Aorta (tissue), 5 donors: ENCODE results near the gene PLCB1. TPM values are rescaled to one million over a fixed set of nuclear protein-coding genes. Genes with fewer than 3 reads are reported as not detected.

Source experiments
- ATAC-seq: fragments of 200-7000 bp; cut with Tn5 transposase; one replicate; pipeline ENCODE4 v1.9.1; 2022; ENCODE audit warnings: moderate library complexity; ENCODE audit not compliant: low FRiP score
- DNase-seq, 2 donors: peaks; one replicate each; pipeline ENCODE4 v3.0.0-alpha.2; 2020
- H3K27ac ChIP-seq, 2 donors: one replicate each; pipeline ENCODE4 v1.5.1; 2013; ENCODE audit warnings: low read length in 2 of 2, mild to moderate bottlenecking in 2 of 2, moderate library complexity in 2 of 2, control low read depth in 1 of 2, inconsistent platforms in 1 of 2, low read depth in 1 of 2
- H3K27me3 ChIP-seq, 2 donors: one replicate each; pipeline ENCODE4 v1.6.1; 2013; ENCODE audit warnings: control low read depth in 1 of 2, low read length in 1 of 2, mild to moderate bottlenecking in 1 of 2, moderate library complexity in 1 of 2; ENCODE audit not compliant: insufficient read depth in 2 of 2, control insufficient read depth in 1 of 2
- H3K36me3 ChIP-seq, 2 donors: one replicate each; pipeline ENCODE4 v1.6.1; 2013; ENCODE audit warnings: control low read depth in 1 of 2, low read length in 1 of 2, mild to moderate bottlenecking in 1 of 2; ENCODE audit not compliant: insufficient read depth in 2 of 2, control insufficient read depth in 1 of 2
- H3K4me1 ChIP-seq, 2 donors: one replicate each; pipeline ENCODE4 v1.6.1; 2013; ENCODE audit warnings: low read length in 2 of 2, control low read depth in 1 of 2, mild to moderate bottlenecking in 1 of 2, moderate library complexity in 1 of 2; ENCODE audit not compliant: insufficient read depth in 2 of 2, control insufficient read depth in 1 of 2
- H3K4me3 ChIP-seq, 2 donors: one replicate each; pipeline ENCODE4 v1.5.1; 2013; ENCODE audit warnings: low read length in 2 of 2, control low read depth in 1 of 2, mild to moderate bottlenecking in 1 of 2
- H3K9me3 ChIP-seq: one replicate; pipeline ENCODE4 v1.6.1; 2013; ENCODE audit warnings: mild to moderate bottlenecking, low read length; ENCODE audit not compliant: control insufficient read depth
- WGBS, 2 donors: extraction: QIAGEN DNeasy Blood & Tissue Kit; methylation state at CpG; one replicate each; pipeline ENCODE4 v1.1.7; 2013; 5-methylcytosine and 5-hydroxymethylcytosine counted together
- intact Hi-C, 2 donors: fragments of 100-400 bp; cut with DNase I; formaldehyde crosslinking; loops; one replicate each; pipeline versions ENCODE4 v1.14.2 to v1.15.0; 2022
- polyA plus RNA-seq, 2 donors: library from polyadenylated mRNA; stranded (reverse); fragments of 200-250 nt; gene quantifications; one replicate each; pipeline ENCODE4 v1.2.3, GENCODE V29; 2013
- total RNA-seq, 2 donors: library from RNA; stranded (reverse); fragmentation: NEBNext Ultra II Directional; extraction: Animal tissue kit (Norgen Biotek cat#: 25700); gene quantifications; one replicate each; pipeline ENCODE4 v1.2.1, GENCODE V29; 2021
- donor health status: healthy with polysubstance abuse.
- donor health status: Bipolar disorder and iron deficiency.
- donor health status: DM: no; HTN: no; CAD: no.
- donor health status: DM: no; HTN: no; CAD: no.
- donor health status: DM: yes; HTN: yes; CAD: no.

The PLCB1 gene
- total and polyA plus RNA-seq, 4 donors, result 1.4 to 35.0 (median 6.6) TPM

- WGBS, 2 donors, result 72 to 86% methylated on average over 1 of the region's 1 CpG
- DNase-seq (no peak), ATAC-seq (no peak)
- Histone ChIP-seq H3K27ac (no peak overlapping the region), H3K4me3 (no peak overlapping the region), H3K9me3 (no peaks in the 10 kb centered on the region), H3K27me3 (no peaks in the 10 kb centered on the region), H3K36me3 (no peaks in the 10 kb centered on the region), H3K4me1 (no peaks in the 10 kb centered on the region)
- intact Hi-C loops, result no loop called here
Observed at GRCh38 chr20:8250539-8251200, 118.6 kb downstream of the PLCB1 start.

DNA sequence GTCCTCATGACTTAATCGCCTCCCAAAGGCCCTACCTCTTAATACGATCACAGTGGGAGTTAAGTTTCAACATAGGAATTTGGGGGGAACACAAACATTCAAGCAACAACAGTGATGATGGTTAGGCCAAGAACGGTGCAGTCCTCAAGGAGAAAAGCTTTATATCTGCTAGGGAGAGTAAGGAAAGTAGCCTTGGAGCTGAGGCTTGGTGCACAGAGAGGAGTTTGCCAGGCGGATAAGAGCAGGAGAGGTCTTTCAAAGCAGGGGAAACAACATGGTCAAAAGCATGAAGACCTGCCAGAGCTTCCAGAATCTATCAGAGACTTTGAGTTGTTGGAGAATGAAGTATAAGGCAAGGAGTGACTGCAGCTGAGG, 119.1 kb downstream of the PLCB1 start:
- Histone ChIP-seq H3K27ac (no peak overlapping the region), H3K4me3 (no peak overlapping the region), H3K36me3 (no peaks in the 10 kb centered on the region), H3K4me1 (no peaks in the 10 kb centered on the region), H3K9me3 (no peaks in the 10 kb centered on the region), H3K27me3 (no peaks in the 10 kb centered on the region)
- ATAC-seq (no peak), DNase-seq (no peak)
- intact Hi-C loops, result no loop called here
- 82 to 89% methylated on average over 4 of the region's 4 CpGs for WGBS, 2 donors

- Histone ChIP-seq H3K4me1 (no peaks in the 10 kb centered on the region), H3K27me3 (no peaks in the 10 kb centered on the region), H3K27ac (no peak overlapping the region), H3K36me3 (no peaks in the 10 kb centered on the region), H3K4me3 (no peak overlapping the region), H3K9me3 (no peaks in the 10 kb centered on the region)
- DNase-seq (no peak), ATAC-seq (no peak)
- intact Hi-C loops, result no loop called here
- WGBS, 2 donors, result 90 to 96% methylated on average over 4 of the region's 4 CpGs
Observed at GRCh38 chr20:8254911-8255582, 123.0 kb downstream of the PLCB1 start.

GRCh38 chr20:8255945-8256632, 124.0 kb downstream of the PLCB1 start:
- ATAC-seq, result no peak

DNA sequence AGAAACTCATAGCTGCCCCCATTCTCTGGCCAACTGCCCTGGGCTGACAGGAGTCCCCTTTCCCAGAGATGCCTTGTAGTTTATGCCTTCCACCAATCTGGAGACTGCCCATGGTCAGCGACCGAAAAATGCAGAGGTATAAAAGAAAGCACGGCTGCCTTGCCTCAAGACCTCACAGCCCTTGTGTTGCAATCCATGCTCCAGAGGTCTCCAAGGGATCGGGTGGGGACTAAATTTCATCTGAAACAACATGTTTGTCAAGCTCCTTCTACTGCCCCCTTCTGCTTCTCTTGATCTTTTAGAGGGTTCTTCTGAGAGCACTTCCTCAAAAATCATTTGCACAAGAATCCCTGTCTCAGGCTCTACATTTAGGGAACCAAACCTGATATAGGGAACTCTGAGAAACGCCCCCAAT, 128.8 kb downstream of the PLCB1 start:
- Histone ChIP-seq H3K9me3 (no peaks in the 10 kb centered on the region), H3K27ac (no peak overlapping the region), H3K27me3 (no peaks in the 10 kb centered on the region), H3K36me3 (no peaks in the 10 kb centered on the region), H3K4me3 (no peak overlapping the region), H3K4me1 (no peaks in the 10 kb centered on the region)
- no peak for DNase-seq
- no peak for ATAC-seq
- WGBS, 2 donors, result 90 to 91% methylated on average over 5 of the region's 5 CpGs
- intact Hi-C loops, result no loop called here

More at GRCh38 chr20:8255945-8256632, 124.0 kb downstream of the PLCB1 start:
- no peaks in the 10 kb centered on the region for H3K9me3 ChIP-seq
- intact Hi-C loops, result no loop called here
- no peak overlapping the region for H3K4me3 ChIP-seq
- DNase-seq, result no peak
- 65 to 96% methylated on average over 3 of the region's 3 CpGs for WGBS, 2 donors
- H3K36me3 ChIP-seq, result no peaks in the 10 kb centered on the region
- no peak overlapping the region for H3K27ac ChIP-seq
- no peaks in the 10 kb centered on the region for H3K27me3 ChIP-seq
- no peaks in the 10 kb centered on the region for H3K4me1 ChIP-seq

- intact Hi-C loops, result no loop called here
- no peak overlapping the region for H3K27ac ChIP-seq
- H3K4me1 ChIP-seq, result no peaks in the 10 kb centered on the region
- H3K27me3 ChIP-seq, result no peaks in the 10 kb centered on the region
- no peaks in the 10 kb centered on the region for H3K9me3 ChIP-seq
- 83 to 92% methylated on average over 1 of the region's 1 CpG for WGBS, 2 donors
- DNase-seq (no peak), ATAC-seq (no peak)
- no peak overlapping the region for H3K4me3 ChIP-seq
- no peaks in the 10 kb centered on the region for H3K36me3 ChIP-seq
Observed at GRCh38 chr20:8262721-8263120, 130.7 kb downstream of the PLCB1 start.

DNA sequence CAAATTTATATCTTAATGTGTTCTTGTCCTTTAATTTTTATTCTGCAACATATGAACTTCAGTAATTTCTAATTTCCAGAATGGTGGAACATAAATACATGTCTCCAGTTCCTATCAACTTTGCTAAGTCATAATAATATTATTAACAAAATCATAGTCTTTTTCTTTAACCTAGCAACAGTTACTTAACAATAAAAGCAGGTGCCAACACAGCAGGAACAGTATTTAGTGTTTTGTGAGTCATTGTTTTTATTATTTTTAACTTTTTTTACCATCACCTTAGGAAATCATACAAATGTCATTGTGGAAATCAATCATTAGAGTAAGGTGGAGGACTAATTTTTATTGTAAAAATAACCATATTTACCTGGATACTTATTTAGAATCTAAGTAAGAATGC, 133.5 kb downstream of the PLCB1 start:
- ATAC-seq, result no peak
- no peak overlapping the region for H3K27ac ChIP-seq
- no peak overlapping the region for H3K4me3 ChIP-seq
- H3K36me3 ChIP-seq, result no peaks in the 10 kb centered on the region
- intact Hi-C loops, result no loop called here
- no peak for DNase-seq
- no peaks in the 10 kb centered on the region for H3K27me3 ChIP-seq
- H3K4me1 ChIP-seq, result no peaks in the 10 kb centered on the region
- no peaks in the 10 kb centered on the region for H3K9me3 ChIP-seq

GRCh38 chr20:8267009-8267408, 134.9 kb downstream of the PLCB1 start:
- no peak for ATAC-seq
- no peaks in the 10 kb centered on the region for H3K27me3 ChIP-seq
- no peaks in the 10 kb centered on the region for H3K4me1 ChIP-seq
- 81 to 97% methylated on average over 6 of the region's 6 CpGs for WGBS, 2 donors
- H3K36me3 ChIP-seq, result no peaks in the 10 kb centered on the region
- H3K4me3 ChIP-seq, result no peak overlapping the region
- no peak overlapping the region for H3K27ac ChIP-seq
- intact Hi-C loops, result no loop called here
- H3K9me3 ChIP-seq, result no peaks in the 10 kb centered on the region
- no peak for DNase-seq

GRCh38 chr20:8271727-8272126, 139.7 kb downstream of the PLCB1 start:
- intact Hi-C loops, result no loop called here
- 79 to 82% methylated on average over 2 of the region's 2 CpGs for WGBS, 2 donors
- H3K36me3 ChIP-seq, result no peaks in the 10 kb centered on the region

More at GRCh38 chr20:8271727-8272126, 139.7 kb downstream of the PLCB1 start:
- H3K27ac ChIP-seq, result no peak overlapping the region
- H3K4me3 ChIP-seq, result no peak overlapping the region
- H3K27me3 ChIP-seq, result no peaks in the 10 kb centered on the region
- no peaks in the 10 kb centered on the region for H3K4me1 ChIP-seq
- no peaks in the 10 kb centered on the region for H3K9me3 ChIP-seq
- ATAC-seq, result no peak
- no peak for DNase-seq
